GM12874 (cell line): ENCODE data around the gene FBXW12.
A peak's percentile ranks its signal among the peaks of the same experiment; 100 is the strongest.

ENCODE experiments used
- TF ChIP-seq, protein P1 (sequence below): IDR thresholded peaks from 2 replicates; pipeline ENCODE4 v1.5.1; 2011; ENCODE audit warnings: low read depth, mild to moderate bottlenecking, control low read depth, low read length, moderate library complexity; ENCODE audit not compliant: insufficient read depth

Gene FBXW12

DNA sequence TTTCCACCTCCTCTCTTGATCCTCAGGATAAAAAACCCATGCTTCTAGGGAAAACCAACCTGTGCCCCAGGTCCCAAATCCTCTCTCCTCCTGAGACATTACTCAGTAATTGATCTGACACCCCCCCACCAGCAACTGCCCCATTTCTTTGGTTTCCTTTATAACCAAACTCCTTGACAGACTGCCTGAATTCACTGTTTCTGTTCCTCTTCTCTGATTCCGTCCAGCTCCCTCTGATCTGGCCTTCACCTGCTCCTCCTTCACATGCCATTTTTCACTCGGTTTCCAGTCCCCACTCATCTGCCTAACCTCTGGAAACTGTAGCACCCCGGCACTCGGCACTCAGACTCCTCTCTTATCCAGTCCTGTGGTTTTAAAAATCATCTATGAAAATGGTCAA, 65.8 kb downstream of the FBXW12 start:
- TF ChIP-seq, protein P1, sequence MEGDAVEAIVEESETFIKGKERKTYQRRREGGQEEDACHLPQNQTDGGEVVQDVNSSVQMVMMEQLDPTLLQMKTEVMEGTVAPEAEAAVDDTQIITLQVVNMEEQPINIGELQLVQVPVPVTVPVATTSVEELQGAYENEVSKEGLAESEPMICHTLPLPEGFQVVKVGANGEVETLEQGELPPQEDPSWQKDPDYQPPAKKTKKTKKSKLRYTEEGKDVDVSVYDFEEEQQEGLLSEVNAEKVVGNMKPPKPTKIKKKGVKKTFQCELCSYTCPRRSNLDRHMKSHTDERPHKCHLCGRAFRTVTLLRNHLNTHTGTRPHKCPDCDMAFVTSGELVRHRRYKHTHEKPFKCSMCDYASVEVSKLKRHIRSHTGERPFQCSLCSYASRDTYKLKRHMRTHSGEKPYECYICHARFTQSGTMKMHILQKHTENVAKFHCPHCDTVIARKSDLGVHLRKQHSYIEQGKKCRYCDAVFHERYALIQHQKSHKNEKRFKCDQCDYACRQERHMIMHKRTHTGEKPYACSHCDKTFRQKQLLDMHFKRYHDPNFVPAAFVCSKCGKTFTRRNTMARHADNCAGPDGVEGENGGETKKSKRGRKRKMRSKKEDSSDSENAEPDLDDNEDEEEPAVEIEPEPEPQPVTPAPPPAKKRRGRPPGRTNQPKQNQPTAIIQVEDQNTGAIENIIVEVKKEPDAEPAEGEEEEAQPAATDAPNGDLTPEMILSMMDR = no peak

DNA sequence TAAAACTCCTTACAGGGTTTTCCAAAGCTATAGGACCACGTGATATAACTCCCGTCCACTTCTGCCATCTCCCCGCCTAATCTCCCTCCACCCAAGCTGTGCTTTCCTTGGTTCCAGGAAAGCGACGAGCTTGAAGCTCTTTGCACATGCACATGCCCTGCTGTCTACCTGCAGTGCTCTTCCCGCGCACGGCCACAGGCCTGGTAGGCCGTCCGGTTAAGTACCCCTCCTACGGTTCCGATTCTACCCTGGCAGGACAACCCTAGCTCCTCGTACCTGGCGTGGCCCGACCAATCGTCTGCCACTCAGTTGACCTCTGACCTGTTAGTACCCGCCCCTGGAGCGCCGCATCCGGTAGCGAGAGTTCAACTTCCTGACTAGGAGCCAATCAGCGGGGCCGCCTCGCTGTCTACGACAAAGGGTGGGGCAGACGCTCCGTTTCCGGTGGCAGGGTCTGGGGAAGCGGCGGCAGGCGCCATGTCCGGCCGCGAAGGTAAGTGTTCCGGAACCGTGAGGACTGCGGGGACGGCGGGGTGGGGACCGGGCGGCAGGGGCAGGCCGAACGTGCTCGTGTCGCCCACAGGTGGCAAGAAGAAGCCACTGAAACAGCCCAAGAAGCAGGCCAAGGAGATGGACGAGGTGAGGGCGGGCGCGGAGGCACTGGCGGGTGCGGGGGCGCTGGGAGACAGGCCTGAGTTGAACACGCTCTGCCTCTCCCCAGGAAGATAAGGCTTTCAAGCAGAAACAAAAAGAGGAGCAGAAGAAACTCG, 68.0 kb downstream of the FBXW12 start, which contains the start of the genes CCDC51 and TMA7:
CCDC51 (minus strand) TSS at position 300 of the 770 bp plus-strand sequence. CDS start 4,991 bp downstream, outside the sequence.
TMA7 (plus strand) TSS at position 438 of the 770 bp plus-strand sequence; CDS start at position 478, 40 bp downstream.
- TF ChIP-seq, protein P1 = peak; percentile 19; the same call in 1 of the 2 replicates

DNA sequence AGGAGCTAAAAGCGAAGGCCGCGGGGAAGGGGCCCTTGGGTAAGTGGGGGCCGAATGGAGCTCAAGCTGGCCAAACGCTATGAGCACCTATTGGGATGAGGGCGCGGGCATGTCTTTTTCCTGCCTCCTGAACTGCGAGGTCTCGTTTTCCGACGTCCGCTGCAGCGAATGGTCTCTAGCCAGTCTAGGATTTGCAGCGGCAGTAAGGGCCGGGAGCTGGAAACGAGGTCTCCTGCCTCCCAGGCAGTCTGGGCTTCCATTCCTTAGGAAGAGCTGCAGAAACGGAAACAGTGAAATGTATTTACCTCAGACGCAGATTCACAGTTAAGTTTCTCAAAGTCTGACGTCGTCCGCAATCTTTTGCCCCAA, 68.6 kb downstream of the FBXW12 start:
- TF ChIP-seq, protein P1 = no peak

DNA sequence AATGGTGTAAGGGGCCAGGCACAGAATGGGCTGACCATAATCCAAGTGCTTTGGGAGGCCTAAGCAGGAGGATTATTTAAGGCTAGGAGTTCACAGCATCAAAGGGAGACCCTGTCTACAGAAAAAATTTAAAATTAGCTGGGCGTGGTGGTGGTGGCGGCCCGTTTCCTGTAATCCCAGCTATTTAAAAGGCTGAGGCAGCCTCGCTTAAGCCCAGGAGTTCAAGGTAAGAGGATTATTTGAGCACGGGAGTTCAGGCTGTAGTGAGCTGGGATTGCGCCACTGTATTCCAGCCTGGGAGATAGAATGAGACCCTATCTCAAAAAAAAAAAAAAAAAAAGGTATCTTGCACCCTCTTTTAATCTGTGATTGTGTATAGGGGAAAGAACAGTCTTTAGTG, 69.9 kb downstream of the FBXW12 start:
- TF ChIP-seq, protein P1 = no peak
